H1 (cell line): ENCODE data around the gene GRK5. TPM values are rescaled to one million over a fixed set of nuclear protein-coding genes. Genes with fewer than 3 reads are reported as not detected.

Source experiments
- CTCF ChIA-PET: fragments of 300-600 bp; sonication (Branson Sonifier 250); formaldehyde crosslinking; loops from one replicate; lab custom pipeline; 2021; ENCODE audit not compliant: partially characterized antibody; lab: Charles Lee
- POLR2A ChIA-PET: fragments of 300-600 bp; sonication (Branson Sonifier 250); formaldehyde crosslinking; loops from one replicate; lab custom pipeline; 2021; ENCODE audit warnings: inconsistent platforms; ENCODE audit not compliant: partially characterized antibody; lab: Charles Lee
- DNase-seq, 2 experiments: peaks; one replicate each; pipeline versions ENCODE4 v3.0.0 to v3.0.0-alpha.2; 2010 to 2022; ENCODE audit warnings: low spot score in 2 of 2, low read depth in 1 of 2, mixed read lengths in 1 of 2
- FAIRE-seq: peaks from 2 replicates; lab custom pipeline; 2011; peaks lifted over from hg19 to GRCh38; lab: Jason Lieb, UNC
- H2AFZ ChIP-seq: 2 replicates; pipeline ENCODE4 v1.8.1; 2012; ENCODE audit warnings: low read length, inconsistent platforms
- H2AK5ac ChIP-seq: 2 replicates; pipeline ENCODE4 v1.6.1; 2013; ENCODE audit warnings: low read depth, low read length
- H2BK120ac ChIP-seq: replicated peaks from 2 replicates; pipeline ENCODE3; 2013; ENCODE audit warnings: low read depth, low read length, inconsistent platforms
- H2BK12ac ChIP-seq: 2 replicates; pipeline ENCODE4 v1.6.1; 2013; ENCODE audit warnings: low read depth, low read length
- H2BK15ac ChIP-seq: 2 replicates; pipeline ENCODE4 v1.6.1; 2013; ENCODE audit warnings: low read length
- H2BK20ac ChIP-seq: 2 replicates; pipeline ENCODE4 v1.6.1; 2013; ENCODE audit warnings: low read length
- H2BK5ac ChIP-seq: 2 replicates; pipeline ENCODE4 v1.6.1; 2013; ENCODE audit warnings: low read depth, low read length
- H3K14ac ChIP-seq: 2 replicates; pipeline ENCODE4 v1.6.1; 2013; ENCODE audit warnings: inconsistent platforms; ENCODE audit not compliant: insufficient read length
- H3K18ac ChIP-seq: 2 replicates; pipeline ENCODE4 v1.6.1; 2013; ENCODE audit warnings: low read length; ENCODE audit errors: extremely low read depth
- H3K23ac ChIP-seq: 2 replicates; pipeline ENCODE4 v1.6.1; 2013; ENCODE audit warnings: inconsistent platforms; ENCODE audit not compliant: insufficient read length
- H3K23me2 ChIP-seq: 2 replicates; pipeline ENCODE4 v1.6.1; 2013; ENCODE audit warnings: low read depth, low read length
- H3K27ac ChIP-seq: 2 replicates; pipeline ENCODE4 v1.6.1; 2011; ENCODE audit warnings: low read depth, low read length, inconsistent platforms
- H3K27me3 ChIP-seq, 4 experiments: replicated peaks in 1 of 4; 1 replicate in 1 of 4; 2 replicates in 3 of 4; pipeline versions ENCODE4 v1.6.1 to v1.8.1; 2011 to 2013; ENCODE audit warnings: low read length in 3 of 4, mild to moderate bottlenecking in 3 of 4, inconsistent platforms in 2 of 4, mixed read lengths in 2 of 4, moderate library complexity in 1 of 4; ENCODE audit not compliant: control insufficient read depth in 3 of 4, insufficient read depth in 3 of 4; ENCODE audit errors: extremely low read depth in 1 of 4
- H3K36me3 ChIP-seq, 4 experiments: 2 replicates each; pipeline versions ENCODE4 v1.6.1 to v1.8.1; 2011 to 2013; ENCODE audit warnings: mild to moderate bottlenecking in 4 of 4, low read length in 3 of 4, moderate library complexity in 2 of 4, control low read depth in 1 of 4, inconsistent platforms in 1 of 4; ENCODE audit not compliant: insufficient read depth in 4 of 4, control insufficient read depth in 2 of 4
- H3K4ac ChIP-seq: replicated peaks from 2 replicates; pipeline ENCODE3; 2013; ENCODE audit warnings: low read length, low read depth, mixed read lengths, inconsistent platforms; ENCODE audit not compliant: insufficient read length
- H3K4me1 ChIP-seq, 4 experiments: replicated peaks in 1 of 4; 1 replicate in 1 of 4; 2 replicates in 3 of 4; pipeline versions ENCODE4 v1.6.1 to v1.8.1; 2011 to 2013; ENCODE audit warnings: low read length in 3 of 4, inconsistent platforms in 2 of 4, mixed read lengths in 1 of 4; ENCODE audit not compliant: insufficient read depth in 4 of 4, control insufficient read depth in 3 of 4
- H3K4me2 ChIP-seq, 2 experiments: 2 replicates each; pipeline versions ENCODE4 v1.6.1 to v1.8.1; 2011 to 2013; ENCODE audit warnings: low read depth in 2 of 2, low read length in 2 of 2, control low read depth in 1 of 2, inconsistent platforms in 1 of 2, mild to moderate bottlenecking in 1 of 2; ENCODE audit not compliant: insufficient read depth in 1 of 2
- H3K4me3 ChIP-seq, 4 experiments: fragments of 200-600, 300-600 bp in 1 of 4; sonication (generic), shearing (Covaris generic), sonication (Bioruptor Twin) in 1 of 4; 2 replicates each; pipeline versions ENCODE4 v1.5.1 to v1.8.1; 2011 to 2016; ENCODE audit warnings: low read length in 4 of 4, low read depth in 3 of 4, control low read depth in 2 of 4, inconsistent platforms in 2 of 4, mild to moderate bottlenecking in 2 of 4, mixed read lengths in 1 of 4, moderate library complexity in 1 of 4; ENCODE audit not compliant: insufficient read depth in 2 of 4; ENCODE audit errors: extremely low read depth in 1 of 4
- H3K56ac ChIP-seq: replicated peaks from 2 replicates; pipeline ENCODE3; 2013; ENCODE audit warnings: low read depth, mild to moderate bottlenecking, mixed read lengths, low read length, inconsistent platforms; ENCODE audit not compliant: insufficient read length
- H3K79me1 ChIP-seq: 2 replicates; pipeline ENCODE4 v1.6.1; 2013; ENCODE audit warnings: low read depth, low read length, control low read depth
- H3K79me2 ChIP-seq, 2 experiments: 2 replicates each; pipeline versions ENCODE4 v1.6.1 to v1.8.1; 2012 to 2013; ENCODE audit warnings: low read length in 2 of 2, mild to moderate bottlenecking in 2 of 2, inconsistent platforms in 1 of 2; ENCODE audit not compliant: insufficient read depth in 2 of 2, control insufficient read depth in 1 of 2
- H3K9ac ChIP-seq, 4 experiments: replicated peaks in 1 of 4; 1 replicate in 1 of 4; 2 replicates in 3 of 4; pipeline versions ENCODE4 v1.6.1 to v1.8.1; 2011 to 2013; ENCODE audit warnings: low read depth in 3 of 4, low read length in 3 of 4, control low read depth in 2 of 4, mild to moderate bottlenecking in 2 of 4, moderate library complexity in 2 of 4, inconsistent platforms in 1 of 4; ENCODE audit errors: extremely low read depth in 1 of 4
- H3K9me3 ChIP-seq, 2 experiments: 2 replicates each; pipeline versions ENCODE4 v1.6.1 to v1.8.1; 2012 to 2013; ENCODE audit warnings: mild to moderate bottlenecking in 2 of 2, moderate library complexity in 2 of 2, control low read depth in 1 of 2, inconsistent platforms in 1 of 2, low read depth in 1 of 2, low read length in 1 of 2, mixed read lengths in 1 of 2; ENCODE audit not compliant: insufficient read depth in 2 of 2
- H4K20me1 ChIP-seq, 2 experiments: replicated peaks in 1 of 2; 2 replicates each; pipeline versions ENCODE3 to v1.8.1; 2011 to 2013; ENCODE audit warnings: inconsistent platforms in 2 of 2, low read length in 2 of 2, mild to moderate bottlenecking in 1 of 2; ENCODE audit not compliant: insufficient read depth in 2 of 2, control insufficient read depth in 1 of 2
- H4K5ac ChIP-seq: 2 replicates; pipeline ENCODE4 v1.6.1; 2013; ENCODE audit warnings: low read length, low read depth, mixed read lengths, inconsistent platforms; ENCODE audit not compliant: insufficient read length
- H4K8ac ChIP-seq: 2 replicates; pipeline ENCODE4 v1.8.0; 2013; ENCODE audit warnings: mild to moderate bottlenecking, moderate library complexity, low read length, inconsistent platforms; ENCODE audit not compliant: insufficient read depth; ENCODE audit errors: extremely low read depth
- H4K91ac ChIP-seq: replicated peaks from 2 replicates; pipeline ENCODE3; 2013; ENCODE audit warnings: low read length, mixed read lengths, inconsistent platforms; ENCODE audit not compliant: insufficient read length
- BACH1 ChIP-seq: IDR thresholded peaks from 2 replicates; pipeline ENCODE4 v1.6.1; 2012; ENCODE audit warnings: low read length, improper control_type of control experiment
- EZH2 ChIP-seq: fragments of 200-600 bp; sonication (generic); IDR thresholded peaks from 2 replicates; pipeline ENCODE4 v1.7.1; 2012; ENCODE audit warnings: low read depth, mild to moderate bottlenecking, moderate library complexity, low read length, inconsistent platforms; ENCODE audit not compliant: severe bottlenecking
- KDM5A ChIP-seq: fragments of 200-600 bp; IDR thresholded peaks from 2 replicates; pipeline ENCODE4 v1.7.1; 2012; ENCODE audit warnings: mild to moderate bottlenecking, low read length, inconsistent platforms, mixed read lengths
- PHF8 ChIP-seq: fragments of 200-600 bp; sonication (generic); conservative IDR thresholded peaks from 2 replicates; pipeline ENCODE4 v1.7.1; 2012; ENCODE audit warnings: low read depth, mild to moderate bottlenecking, inconsistent platforms, low read length, moderate library complexity
- SP2 ChIP-seq: IDR thresholded peaks from 2 replicates; pipeline ENCODE4 v1.6.1; 2012; ENCODE audit warnings: mild to moderate bottlenecking, low read length, inconsistent platforms
- TBP ChIP-seq: IDR thresholded peaks from 2 replicates; pipeline ENCODE4 v1.6.1; 2011; ENCODE audit warnings: low read depth, low read length, improper control_type of control experiment
- WGBS, 2 experiments: shearing (Covaris generic) in 1 of 2; methylation state at CpG; one replicate each; pipeline versions ENCODE4 v1.1.6 to v1.1.7; 2013 to 2015; ENCODE audit warnings: low lambda C conversion rate in 2 of 2, mixed read lengths in 2 of 2, inconsistent platforms in 1 of 2, low coverage in 1 of 2, missing lambda C conversion rate in 1 of 2; ENCODE audit not compliant: insufficient replicate concordance in 2 of 2, insufficient coverage in 1 of 2, insufficient read length in 1 of 2; ENCODE audit errors: extremely low coverage in 1 of 2, missing lambda C conversion rate in 1 of 2; 5-methylcytosine and 5-hydroxymethylcytosine counted together
- polyA plus RNA-seq, 7 experiments: library from polyadenylated mRNA; depleted of rRNA in 3 of 7; stranded (reverse) in 5 of 7; unstranded in 2 of 7; fragments of >200 nt in 5 of 7; fragments of 200-250 nt in 2 of 7; gene quantifications; 1 replicate in 5 of 7; 2 replicates in 1 of 7; 4 replicates in 1 of 7; pipeline versions ENCODE4 v1.2.1 to v1.2.3, GENCODE V29; 2011 to 2013; ENCODE audit warnings: missing spikeins in 2 of 7, mixed read lengths in 2 of 7
- total RNA-seq: library from RNA; stranded (reverse); fragmentation: NEBNext Ultra II Directional; extraction: Animal tissue kit (Norgen Biotek cat#: 25700); gene quantifications from 2 replicates; pipeline ENCODE4 v1.2.1, GENCODE V29; 2021

GRK5 gene
- total and polyA plus RNA-seq, 2 of the 8 experiments (the other 6 are each of a cell fraction or from before 2014, with no cell fraction given) = 0.54 to 2.5 TPM

DNA sequence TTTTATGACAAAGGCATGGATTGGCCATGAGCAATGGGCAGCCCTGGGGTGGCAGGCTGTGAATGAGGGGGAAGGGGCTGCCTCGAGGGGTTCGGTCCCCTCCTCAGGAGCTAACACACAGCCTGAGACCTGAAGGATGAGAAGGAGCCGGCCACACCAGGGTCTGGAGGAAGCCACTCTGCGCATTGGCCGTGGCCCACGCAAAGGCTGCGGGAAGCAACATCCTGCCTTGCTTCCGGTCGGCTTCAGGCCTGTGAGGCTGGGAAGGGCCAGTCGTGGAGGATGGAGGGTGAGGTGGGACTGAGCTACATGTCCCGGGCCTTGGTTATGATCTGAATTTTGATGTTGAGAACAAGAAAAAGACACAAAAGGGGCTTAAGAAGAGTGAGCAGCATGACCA lies 285.8 kb downstream of the GRK5 start:
- no peak overlapping the region for H2BK12ac ChIP-seq
- H3K4me1 ChIP-seq = peaks cover 0 to 4% (median 0%) of the 10 kb centered on the region in 4 experiments; a peak in 3 of 7 replicates
- no peaks in the 10 kb centered on the region; a peak in 2 of 7 replicates for H3K27me3 ChIP-seq
- H2AFZ ChIP-seq = no peak overlapping the region
- DNase-seq (no peak), FAIRE-seq (no peak)
- H3K4me2 ChIP-seq = no peak overlapping the region
- H3K4me3 ChIP-seq = no peak overlapping the region
- H4K91ac ChIP-seq = no peak overlapping the region
- no peak overlapping the region for H3K18ac ChIP-seq
- 86% methylated on average over 11 of the region's 11 CpGs; no CpG with 5 or more reads in 1 of the 2 experiments for WGBS, 2 experiments
- H3K23me2 ChIP-seq = no peaks in the 10 kb centered on the region; the same call in 1 of the 2 replicates
- H3K56ac ChIP-seq = no peak overlapping the region
- no peak overlapping the region for H4K5ac ChIP-seq
- no peak overlapping the region for H2BK5ac ChIP-seq
- H3K4ac ChIP-seq = no peak overlapping the region
- no peaks in the 10 kb centered on the region for H3K36me3 ChIP-seq
- no peak overlapping the region for H3K9ac ChIP-seq
- H2AK5ac ChIP-seq = no peak overlapping the region
- H3K9me3 ChIP-seq = no peaks in the 10 kb centered on the region
- no peaks in the 10 kb centered on the region; the same call in 1 of the 2 replicates for H3K79me1 ChIP-seq
- H4K20me1 ChIP-seq = peaks cover 0 to 1% of the 10 kb centered on the region in 2 experiments
- no peak overlapping the region for H4K8ac ChIP-seq
- no peak overlapping the region for H2BK120ac ChIP-seq
- no peak overlapping the region for H3K14ac ChIP-seq
- no peak overlapping the region for H2BK20ac ChIP-seq
- H3K23ac ChIP-seq = no peak overlapping the region
- POLR2A ChIA-PET = no interaction called here
- CTCF ChIA-PET = interaction anchor here (0.9 to 3.7 kb wide), 3 partner anchors 44 to 294 kb away, joined by 3 to 16 read pairs (median 4); no protein-coding TSS in a partner anchor
- no peak overlapping the region for H3K27ac ChIP-seq
- H3K79me2 ChIP-seq = no peaks in the 10 kb centered on the region
- no peak overlapping the region for H2BK15ac ChIP-seq
- TF ChIP-seq PHF8 = no peak
- TF ChIP-seq KDM5A = no peak
- TF ChIP-seq SP2 = no peak
- no peak for TF ChIP-seq BACH1
- TF ChIP-seq EZH2 = no peak
- TF ChIP-seq TBP = no peak
